Measurements from ENCODE around the gene RNF2. TPM values are rescaled to one million over a fixed set of nuclear protein-coding genes. Genes with fewer than 3 reads are reported as not detected.
A peak's percentile ranks its signal among the peaks of the same experiment; 100 is the strongest.

Gene RNF2
- total and polyA plus RNA-seq, 2 of the 13 experiments (the other 11 are each of a cell fraction or from before 2014, with no cell fraction given) = 19.3 to 21.7 TPM

GRCh38 chr1:185044981-185045813 is at the start of gene RNF2 (continued):
- TF ChIP-seq ZNF652 (CRISPR knock-in tag; IDR thresholded peaks at IDR 0.05; ENCODE audit: borderline replicate concordance, low read depth) = no peak
- TF ChIP-seq ZZZ3 (CRISPR knock-in tag; IDR thresholded peaks at IDR 0.05; ENCODE audit: borderline replicate concordance) = no peak
- TF ChIP-seq ZFP82 (CRISPR knock-in tag; IDR thresholded peaks at IDR 0.05; ENCODE audit: borderline replicate concordance) = no peak
- no peak for TF ChIP-seq ZNF296 (CRISPR knock-in tag; conservative IDR thresholded peaks at IDR 0.05)
- no peak for TF ChIP-seq ZNF367 (CRISPR knock-in tag; IDR thresholded peaks at IDR 0.05; ENCODE audit: borderline replicate concordance)
- no peak for TF ChIP-seq ZBTB38 (CRISPR knock-in tag; IDR thresholded peaks at IDR 0.05)
- no peak for TF ChIP-seq RFXANK (CRISPR knock-in tag; IDR thresholded peaks at IDR 0.05)
- TF ChIP-seq PBX2 (CRISPR knock-in tag; IDR thresholded peaks at IDR 0.05) = no peak
- TF ChIP-seq ZNF207 (IDR thresholded peaks at IDR 0.05; ENCODE audit: borderline replicate concordance) = no peak
- peak; percentile 32; the same call in 1 of the 2 replicates for TF ChIP-seq UBTF (CRISPR knock-in tag; IDR thresholded peaks at IDR 0.05)
- peak; percentile 60 for TF ChIP-seq SP5 (CRISPR knock-in tag; IDR thresholded peaks at IDR 0.05; ENCODE audit: borderline replicate concordance, low read depth)
- TF ChIP-seq CENPBD1 (CRISPR knock-in tag; IDR thresholded peaks at IDR 0.05; ENCODE audit: borderline replicate concordance, low read depth) = no peak
- no peak for TF ChIP-seq ZNF17 (CRISPR knock-in tag; IDR thresholded peaks at IDR 0.05)
- TF ChIP-seq SATB2 (CRISPR knock-in tag; IDR thresholded peaks at IDR 0.05) = no peak
- TF ChIP-seq USF2 (IDR thresholded peaks at IDR 0.05; ENCODE audit: low read depth, low read length) = no peak
- TF ChIP-seq USF2 (CRISPR knock-in tag; IDR thresholded peaks at IDR 0.05; ENCODE audit: borderline replicate concordance) = no peak
- TF ChIP-seq ZIK1 (CRISPR knock-in tag; IDR thresholded peaks at IDR 0.05; ENCODE audit: borderline replicate concordance, low read depth) = peak; percentile 49; the same call in 1 of the 2 replicates
- TF ChIP-seq FOXK2 (IDR thresholded peaks at IDR 0.05) = no peak
- no peak for TF ChIP-seq REST (IDR thresholded peaks at IDR 0.05; ENCODE audit: borderline replicate concordance in 1 of 2, low read depth in 1 of 2, low read length in 2 of 2)
- TF ChIP-seq TAF15 (IDR thresholded peaks at IDR 0.05; ENCODE audit: low read depth, low read length, poor library complexity, severe bottlenecking) = no peak

All from HepG2 (cell line).